Esophagus squamous epithelium (tissue), 5 donors: ENCODE measurements around the gene NDUFS2. TPM values are rescaled to one million over a fixed set of nuclear protein-coding genes. Genes with fewer than 3 reads are reported as not detected.

Source experiments
- DNase-seq: peaks from one replicate; lab custom pipeline; 2025; lab: John Stamatoyannopoulos, UW
- H3K27ac ChIP-seq, 4 donors: fragments of 200-600 bp; sonication (generic); one replicate each; pipeline ENCODE4 v1.5.1; 2016 to 2019; ENCODE audit warnings: mild to moderate bottlenecking in 1 of 4
- H3K27me3 ChIP-seq, 4 donors: fragments of 200-600 bp; sonication (generic); 1 replicate in 3 of 4; 2 replicates in 1 of 4; pipeline versions ENCODE4 v1.5.1 to v1.6.0; 2017 to 2021; ENCODE audit warnings: antibody characterized with exemption in 1 of 4
- H3K36me3 ChIP-seq, 3 donors: fragments of 200-600 bp; sonication (generic); one replicate each; pipeline ENCODE4 v1.5.1; 2016 to 2019
- H3K4me1 ChIP-seq, 3 donors: fragments of 200-600 bp; sonication (generic); one replicate each; pipeline ENCODE4 v1.5.1; 2017 to 2019
- H3K4me3 ChIP-seq, 4 donors: fragments of 200-600 bp; sonication (generic); 1 replicate in 3 of 4; 2 replicates in 1 of 4; pipeline ENCODE4 v1.5.1; 2016 to 2019; ENCODE audit warnings: mild to moderate bottlenecking in 2 of 4, moderate library complexity in 1 of 4
- H3K9me3 ChIP-seq, 3 donors: fragments of 200-600 bp; sonication (generic); one replicate each; pipeline ENCODE4 v1.5.1; 2016 to 2019
- POLR2A ChIP-seq, 4 donors: fragments of 450-650 bp; IDR thresholded peaks; one replicate each; pipeline ENCODE4 v1.6.1; 2017; ENCODE audit warnings: antibody characterized with exemption in 4 of 4, mild to moderate bottlenecking in 4 of 4, moderate library complexity in 3 of 4
- WGBS, 2 donors: methylation state at CpG; one replicate each; pipeline ENCODE4 v1.1.5; 2018; 5-methylcytosine and 5-hydroxymethylcytosine counted together
- intact Hi-C: fragments of 100-400 bp; cut with DNase I; formaldehyde crosslinking; loops from one replicate; pipeline ENCODE4 v1.15.0; 2022
- total RNA-seq, 4 donors: library from RNA; depleted of rRNA; stranded (reverse); fragments of >200 nt; gene quantifications; one replicate each; pipeline ENCODE4 v1.1.0, GENCODE V29; 2016
- TF ChIP-seq, protein P1 (sequence below), 6 experiments: fragments of 450-650 bp in 4 of 6; fragments of 200-600 bp in 2 of 6; sonication (generic) in 2 of 6; IDR thresholded peaks; one replicate each; pipeline ENCODE4 v1.5.1; 2016 to 2019; ENCODE audit warnings: antibody characterized with exemption in 6 of 6, mild to moderate bottlenecking in 4 of 6, moderate library complexity in 4 of 6
- donor health status: DM: yes; HTN: yes; CAD: no.

The NDUFS2 gene
- total RNA-seq, 4 donors from 2014 or later, result 77.7 to 140 (median 93.7) TPM

DNA sequence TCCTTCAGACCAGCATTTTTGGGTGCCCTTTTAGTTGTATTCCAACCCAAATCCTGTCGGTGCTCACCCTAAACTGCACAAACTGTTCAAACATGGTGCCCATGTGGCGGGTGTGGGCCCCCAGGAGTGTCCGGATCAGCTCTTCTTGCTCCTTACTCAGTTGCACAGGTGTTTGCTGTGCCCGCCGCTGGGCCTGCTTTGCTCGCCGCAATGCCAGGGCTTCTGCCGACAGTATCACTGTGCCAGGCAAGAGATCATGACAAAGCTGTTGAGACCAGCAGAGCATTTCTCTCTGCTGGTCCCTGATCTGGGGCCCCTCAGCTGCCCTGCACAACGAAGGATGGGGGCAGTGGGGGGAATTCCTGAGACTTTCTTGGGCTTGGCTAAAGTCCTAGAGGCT lies 30.9 kb downstream of the NDUFS2 start:
- intact Hi-C loops, result no loop called here
- H3K27ac ChIP-seq, result no peak overlapping the region
- no peaks in the 10 kb centered on the region for H3K27me3 ChIP-seq
- DNase-seq, result no peak
- TF ChIP-seq, protein P1, sequence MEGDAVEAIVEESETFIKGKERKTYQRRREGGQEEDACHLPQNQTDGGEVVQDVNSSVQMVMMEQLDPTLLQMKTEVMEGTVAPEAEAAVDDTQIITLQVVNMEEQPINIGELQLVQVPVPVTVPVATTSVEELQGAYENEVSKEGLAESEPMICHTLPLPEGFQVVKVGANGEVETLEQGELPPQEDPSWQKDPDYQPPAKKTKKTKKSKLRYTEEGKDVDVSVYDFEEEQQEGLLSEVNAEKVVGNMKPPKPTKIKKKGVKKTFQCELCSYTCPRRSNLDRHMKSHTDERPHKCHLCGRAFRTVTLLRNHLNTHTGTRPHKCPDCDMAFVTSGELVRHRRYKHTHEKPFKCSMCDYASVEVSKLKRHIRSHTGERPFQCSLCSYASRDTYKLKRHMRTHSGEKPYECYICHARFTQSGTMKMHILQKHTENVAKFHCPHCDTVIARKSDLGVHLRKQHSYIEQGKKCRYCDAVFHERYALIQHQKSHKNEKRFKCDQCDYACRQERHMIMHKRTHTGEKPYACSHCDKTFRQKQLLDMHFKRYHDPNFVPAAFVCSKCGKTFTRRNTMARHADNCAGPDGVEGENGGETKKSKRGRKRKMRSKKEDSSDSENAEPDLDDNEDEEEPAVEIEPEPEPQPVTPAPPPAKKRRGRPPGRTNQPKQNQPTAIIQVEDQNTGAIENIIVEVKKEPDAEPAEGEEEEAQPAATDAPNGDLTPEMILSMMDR (IDR thresholded peaks at IDR 0.05), result no peak
- TF ChIP-seq POLR2A (IDR thresholded peaks at IDR 0.05), result no peak
- H3K9me3 ChIP-seq, result no peaks in the 10 kb centered on the region
- peaks cover 12 to 30% (median 19%) of the 10 kb centered on the region in 3 donors for H3K36me3 ChIP-seq
- no peak overlapping the region for H3K4me3 ChIP-seq
- peaks cover 0 to under 1% (median under 1%) of the 10 kb centered on the region in 3 donors for H3K4me1 ChIP-seq
- WGBS, 2 donors, result 85 to 86% methylated on average over 7 to 9 of the region's 9 CpGs

DNA sequence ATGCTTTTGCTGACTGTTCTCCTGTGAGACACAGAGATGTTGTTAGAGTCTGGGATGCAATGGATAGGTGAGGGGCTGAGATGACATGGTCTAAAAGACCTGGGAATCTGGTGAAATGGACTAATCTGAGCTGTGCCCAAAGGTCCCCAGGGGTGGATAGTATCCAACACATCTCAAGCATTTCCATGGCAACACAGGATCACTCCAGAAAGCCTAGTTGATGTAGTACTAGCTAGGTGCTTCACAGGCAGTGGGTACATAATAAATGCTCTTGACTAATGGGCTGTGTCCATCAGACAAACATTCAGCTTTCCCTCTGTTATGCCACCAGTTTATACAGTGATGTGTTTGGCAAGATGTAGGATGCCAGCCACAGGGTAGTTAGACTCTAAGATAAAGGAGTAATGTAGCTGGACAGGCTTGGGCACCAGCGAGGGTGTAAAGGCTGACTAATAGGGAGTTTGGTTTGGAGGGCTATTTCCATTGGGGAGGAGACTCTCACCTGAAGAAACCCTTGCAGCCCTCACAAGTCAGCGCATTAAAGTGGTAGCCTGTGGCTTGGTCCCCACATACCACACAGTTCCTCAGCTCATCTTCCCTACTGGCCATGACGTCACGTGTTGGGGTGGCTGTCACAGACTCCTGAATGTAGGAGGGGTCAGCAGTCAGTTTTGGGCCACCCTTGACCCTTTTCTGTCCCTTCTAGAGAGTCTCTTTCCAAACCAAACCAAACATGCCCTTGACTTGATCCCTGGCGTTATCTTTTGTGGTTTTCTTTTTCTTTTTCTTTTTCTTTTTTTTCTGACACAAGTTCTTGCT lies 34.0 kb downstream of the NDUFS2 start:
- intact Hi-C loops, result no loop called here
- TF ChIP-seq POLR2A (IDR thresholded peaks at IDR 0.05), result no peak
- TF ChIP-seq, protein P1 (IDR thresholded peaks at IDR 0.05), result no peak
- no peaks in the 10 kb centered on the region for H3K27me3 ChIP-seq
- DNase-seq, result no peak
- no peak overlapping the region for H3K4me3 ChIP-seq
- no peaks in the 10 kb centered on the region for H3K9me3 ChIP-seq
- no peak overlapping the region for H3K27ac ChIP-seq
- WGBS, 2 donors, result 72 to 74% methylated on average over 5 of the region's 5 CpGs
- no peaks in the 10 kb centered on the region for H3K36me3 ChIP-seq
- H3K4me1 ChIP-seq, result no peaks in the 10 kb centered on the region

DNA sequence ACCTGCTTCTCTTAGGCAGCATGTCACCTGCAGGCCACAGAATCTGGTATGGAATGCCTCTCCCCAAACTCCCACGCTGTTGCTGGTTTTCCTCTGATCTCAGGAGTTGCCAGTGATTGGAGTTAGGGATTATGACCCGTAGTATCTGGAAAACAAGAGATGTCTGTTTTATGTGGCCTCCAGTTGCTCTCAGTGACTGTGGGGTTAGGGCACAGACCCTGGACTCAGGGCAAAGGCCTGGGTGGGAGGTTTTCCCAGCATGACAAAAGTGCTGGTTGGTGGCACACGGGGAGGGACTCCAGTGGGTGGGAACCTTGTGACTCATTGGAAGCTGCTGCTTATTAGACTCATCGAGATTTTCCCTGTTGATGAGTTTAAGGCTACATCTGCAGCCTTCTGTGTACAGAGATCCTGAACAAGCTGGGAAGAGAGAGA lies 35.9 kb downstream of the NDUFS2 start, which contains the start of gene NR1I3:
TSS of gene NR1I3 (minus strand) at position 165 of the 435 bp plus-strand sequence. CDS start 1,638 bp downstream, outside the sequence.
- no peak within 1 kb of the TSS for H3K4me3 ChIP-seq
- intact Hi-C loops, result no loop called here
- WGBS, 2 donors, result 58 to 62% methylated on average over 2 to 4 of the region's 4 CpGs
- no peak for TF ChIP-seq POLR2A (IDR thresholded peaks at IDR 0.05)
- TF ChIP-seq, protein P1 (IDR thresholded peaks at IDR 0.05), result no peak
- no peaks in the 10 kb centered on the region for H3K9me3 ChIP-seq
- no peaks in the 10 kb centered on the region for H3K36me3 ChIP-seq
- no peak for DNase-seq
- H3K4me1 ChIP-seq, result no peaks in the 10 kb centered on the region
- H3K27ac ChIP-seq, result no peak within 1 kb of the TSS
- no peaks in the 10 kb centered on the region for H3K27me3 ChIP-seq

DNA sequence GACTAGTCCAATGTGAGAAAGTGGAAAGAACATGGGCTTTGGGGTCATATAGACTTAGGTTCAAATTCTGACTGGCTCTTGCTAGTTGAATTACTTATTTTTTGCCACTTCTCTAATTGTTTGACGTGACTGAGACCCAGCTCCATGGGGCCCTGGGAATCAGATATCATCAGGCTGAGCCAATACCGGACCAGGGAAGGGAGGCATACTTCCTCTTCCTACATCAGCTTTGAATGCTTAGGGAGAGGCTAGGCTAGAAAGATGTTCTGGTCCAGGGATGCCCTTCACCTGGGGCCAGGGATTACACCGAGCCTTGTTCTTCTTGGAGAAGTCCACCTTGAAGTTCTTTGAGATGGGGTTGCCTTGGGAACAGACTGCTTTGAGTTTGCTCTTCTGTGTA lies 39.5 kb downstream of the NDUFS2 start:
- DNase-seq, result no peak
- Histone ChIP-seq H3K36me3 (no peaks in the 10 kb centered on the region), H3K27me3 (no peaks in the 10 kb centered on the region), H3K9me3 (no peaks in the 10 kb centered on the region), H3K4me3 (no peak overlapping the region), H3K4me1 (peaks cover 0 to 13% (median 7%) of the 10 kb centered on the region in 3 donors), H3K27ac (no peak overlapping the region)
- WGBS, 2 donors, result 67 to 82% methylated on average over 1 to 3 of the region's 3 CpGs
- intact Hi-C loops, result no loop called here
- TF ChIP-seq POLR2A (IDR thresholded peaks at IDR 0.05), result no peak
- TF ChIP-seq, protein P1 (IDR thresholded peaks at IDR 0.05), result no peak

DNA sequence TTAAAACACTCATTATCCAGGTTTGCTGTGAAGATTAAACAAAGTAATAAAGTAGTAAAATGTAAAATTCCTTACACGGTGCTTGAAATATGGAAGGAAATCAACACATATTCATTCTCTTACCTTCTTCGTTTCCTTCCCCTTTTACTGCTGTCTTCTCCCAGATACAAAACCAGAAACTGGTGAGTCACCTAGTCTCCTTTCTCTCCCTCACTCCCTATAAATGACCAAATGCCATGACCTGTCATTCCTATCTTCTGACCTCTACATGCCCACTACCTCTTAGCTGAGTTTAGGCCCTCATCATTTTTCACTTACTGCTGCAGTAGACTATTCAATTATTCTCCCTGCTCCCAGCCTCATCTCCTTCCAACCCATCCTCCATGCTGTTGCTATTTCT lies 40.1 kb downstream of the NDUFS2 start:
- Histone ChIP-seq H3K36me3 (no peaks in the 10 kb centered on the region), H3K9me3 (no peaks in the 10 kb centered on the region), H3K4me3 (no peak overlapping the region), H3K4me1 (peaks cover 0 to 13% (median 7%) of the 10 kb centered on the region in 3 donors), H3K27ac (no peak overlapping the region), H3K27me3 (no peaks in the 10 kb centered on the region)
- no peak for DNase-seq
- no peak for TF ChIP-seq POLR2A (IDR thresholded peaks at IDR 0.05)
- TF ChIP-seq, protein P1 (IDR thresholded peaks at IDR 0.05), result no peak
- intact Hi-C loops, result no loop called here
- 62 to 69% methylated on average over 2 of the region's 2 CpGs for WGBS, 2 donors
